Measurements from ENCODE around the gene AKR1D1.
"Not testable (repeated sequence)": the region's sequence is repeated elsewhere in the genome, so short reads cannot be mapped to it uniquely, and the experiment has no call there.

The AKR1D1 gene

GRCh38 chr7:138076196-138076595 lies at the start of gene AKR1D1:
Gene AKR1D1, plus strand, starts transcription at chr7:138076459. Its CDS starts 60 bp downstream, at chr7:138076519.
- DNase-seq = no peak

- DNase-seq = no peak
These were observed 49.2 kb upstream of the AKR1D1 start for GRCh38 chr7:138027100-138027499.

- DNase-seq = no peak
These were observed 47.1 kb upstream of the AKR1D1 start for GRCh38 chr7:138029126-138029525.

GRCh38 chr7:138029941-138030340 lies 46.3 kb upstream of the AKR1D1 start:
- DNase-seq = no peak

GRCh38 chr7:138030679-138031351 lies 45.4 kb upstream of the AKR1D1 start:
- DNase-seq = no peak

- no peak for DNase-seq
These were observed 44.1 kb upstream of the AKR1D1 start for GRCh38 chr7:138032186-138032585.

GRCh38 chr7:138032770-138033169 lies 43.5 kb upstream of the AKR1D1 start:
- no peak for DNase-seq

GRCh38 chr7:138033241-138033640 lies 43.0 kb upstream of the AKR1D1 start:
- DNase-seq = no peak

GRCh38 chr7:138036135-138036534 lies 40.1 kb upstream of the AKR1D1 start:
- no peak for DNase-seq

GRCh38 chr7:138040063-138040462 lies 36.2 kb upstream of the AKR1D1 start:
- not testable (repeated sequence) for DNase-seq

GRCh38 chr7:138044897-138045296 lies 31.4 kb upstream of the AKR1D1 start:
- DNase-seq = no peak

- no peak for DNase-seq
These were observed 28.4 kb upstream of the AKR1D1 start for GRCh38 chr7:138047907-138048306.

GRCh38 chr7:138049505-138050116 lies 26.6 kb upstream of the AKR1D1 start:
- no peak for DNase-seq

- DNase-seq = not testable (repeated sequence)
These were observed 24.5 kb upstream of the AKR1D1 start for GRCh38 chr7:138051712-138052247.

- DNase-seq = no peak
These were observed 23.6 kb upstream of the AKR1D1 start for GRCh38 chr7:138052696-138053095.

GRCh38 chr7:138055698-138056097 lies 20.6 kb upstream of the AKR1D1 start:
- DNase-seq = not testable (repeated sequence)

GRCh38 chr7:138063400-138063799 lies 12.9 kb upstream of the AKR1D1 start:
- DNase-seq = no peak

GRCh38 chr7:138064856-138065357 lies 11.4 kb upstream of the AKR1D1 start:
- DNase-seq = no peak

GRCh38 chr7:138065827-138066226 lies 10.4 kb upstream of the AKR1D1 start:
- DNase-seq = no peak

- no peak for DNase-seq
These were observed 9.3 kb upstream of the AKR1D1 start for GRCh38 chr7:138066954-138067394.

GRCh38 chr7:138067774-138068173 lies 8.5 kb upstream of the AKR1D1 start:
- DNase-seq = no peak

- DNase-seq = no peak
These were observed 5.4 kb upstream of the AKR1D1 start for GRCh38 chr7:138070908-138071307.

GRCh38 chr7:138072726-138073125 lies 3.5 kb upstream of the AKR1D1 start:
- DNase-seq = no peak

GRCh38 chr7:138074121-138074520 lies 2.1 kb upstream of the AKR1D1 start:
- no peak for DNase-seq

All from NCI-H1048 (cell line).